ENCODE results near the gene ZNF579.

The ZNF579 gene

GRCh38 chr19:55611300-55611982, 30.8 kb upstream of the ZNF579 start:
- no peak for TF ChIP-seq YY1 (IDR thresholded peaks at IDR 0.05; ENCODE audit: insufficient read depth, insufficient read length)
- TF ChIP-seq SUZ12 (IDR thresholded peaks at IDR 0.05; ENCODE audit: extremely low read depth, insufficient read depth, insufficient read length) = no peak
- no peak for TF ChIP-seq ZNF274 (IDR thresholded peaks at IDR 0.05; ENCODE audit: low read depth, low read length)

GRCh38 chr19:55609326-55609725, 28.7 kb upstream of the ZNF579 start:
- Histone ChIP-seq H3K9me3 (ENCODE audit: insufficient read depth, low read length) (no peaks in the 10 kb centered on the region), H3K36me3 (ENCODE audit: insufficient read depth, insufficient read length, low read length) (peaks cover 30% of the 10 kb centered on the region), H3K4me1 (ENCODE audit: insufficient read depth, insufficient read length) (peaks cover 3% of the 10 kb centered on the region)

More at GRCh38 chr19:55611300-55611982, 30.8 kb upstream of the ZNF579 start:
- no peak overlapping the region for H3K4me3 ChIP-seq (ENCODE audit: insufficient read length, low read depth)
- H3K9me3 ChIP-seq (ENCODE audit: insufficient read depth, low read length) = no peaks in the 10 kb centered on the region
- no peak overlapping the region for H3K9ac ChIP-seq (ENCODE audit: insufficient read length, low read depth)
- peaks cover 3% of the 10 kb centered on the region for H3K4me1 ChIP-seq (ENCODE audit: insufficient read depth, insufficient read length)
- H3K27me3 ChIP-seq (ENCODE audit: insufficient read depth, insufficient read length) = no peaks in the 10 kb centered on the region
- peaks cover 48% of the 10 kb centered on the region for H3K36me3 ChIP-seq (ENCODE audit: insufficient read depth, insufficient read length, low read length)
- DNase-seq (ENCODE audit: low read depth, low spot score) = no peak

GRCh38 chr19:55606817-55607216, 26.2 kb upstream of the ZNF579 start:
- H3K4me1 ChIP-seq (ENCODE audit: insufficient read depth, insufficient read length) = peaks cover 3% of the 10 kb centered on the region
- H3K4me3 ChIP-seq (ENCODE audit: insufficient read length, low read depth) = peak overlapping the region; percentile 85
- H3K36me3 ChIP-seq (ENCODE audit: insufficient read depth, insufficient read length, low read length) = peaks cover 25% of the 10 kb centered on the region
- TF ChIP-seq ZNF274 (IDR thresholded peaks at IDR 0.05; ENCODE audit: low read depth, low read length) = no peak
- no peak for TF ChIP-seq SUZ12 (IDR thresholded peaks at IDR 0.05; ENCODE audit: extremely low read depth, insufficient read depth, insufficient read length)
- TF ChIP-seq YY1 (IDR thresholded peaks at IDR 0.05; ENCODE audit: insufficient read depth, insufficient read length) = no peak
- H3K27me3 ChIP-seq (ENCODE audit: insufficient read depth, insufficient read length) = no peaks in the 10 kb centered on the region
- no peaks in the 10 kb centered on the region for H3K9me3 ChIP-seq (ENCODE audit: insufficient read depth, low read length)
- DNase-seq (ENCODE audit: low read depth, low spot score) = no peak
- H3K9ac ChIP-seq (ENCODE audit: insufficient read length, low read depth) = peak overlapping the region; percentile 96

More at GRCh38 chr19:55609326-55609725, 28.7 kb upstream of the ZNF579 start:
- Histone ChIP-seq H3K27me3 (ENCODE audit: insufficient read depth, insufficient read length) (no peaks in the 10 kb centered on the region), H3K9ac (ENCODE audit: insufficient read length, low read depth) (no peak overlapping the region), H3K4me3 (ENCODE audit: insufficient read length, low read depth) (no peak overlapping the region)
- no peak for DNase-seq (ENCODE audit: low read depth, low spot score)
- no peak for TF ChIP-seq ZNF274 (IDR thresholded peaks at IDR 0.05; ENCODE audit: low read depth, low read length)
- TF ChIP-seq YY1 (IDR thresholded peaks at IDR 0.05; ENCODE audit: insufficient read depth, insufficient read length) = no peak
- no peak for TF ChIP-seq SUZ12 (IDR thresholded peaks at IDR 0.05; ENCODE audit: extremely low read depth, insufficient read depth, insufficient read length)

- peaks cover under 1% of the 10 kb centered on the region for H3K4me1 ChIP-seq (ENCODE audit: insufficient read depth, insufficient read length)
- peak overlapping the region; percentile 96 for H3K9ac ChIP-seq (ENCODE audit: insufficient read length, low read depth)
- H3K36me3 ChIP-seq (ENCODE audit: insufficient read depth, insufficient read length, low read length) = peaks cover 22% of the 10 kb centered on the region
- H3K27me3 ChIP-seq (ENCODE audit: insufficient read depth, insufficient read length) = no peaks in the 10 kb centered on the region
- no peaks in the 10 kb centered on the region for H3K9me3 ChIP-seq (ENCODE audit: insufficient read depth, low read length)
- TF ChIP-seq YY1 (IDR thresholded peaks at IDR 0.05; ENCODE audit: insufficient read depth, insufficient read length) (no peak), ZNF274 (IDR thresholded peaks at IDR 0.05; ENCODE audit: low read depth, low read length) (no peak), SUZ12 (IDR thresholded peaks at IDR 0.05; ENCODE audit: extremely low read depth, insufficient read depth, insufficient read length) (no peak)
- peak overlapping the region; percentile 85 for H3K4me3 ChIP-seq (ENCODE audit: insufficient read length, low read depth)
- no peak for DNase-seq (ENCODE audit: low read depth, low spot score)
Measured at GRCh38 chr19:55606471-55606787, 25.8 kb upstream of the ZNF579 start.

- TF ChIP-seq SUZ12 (IDR thresholded peaks at IDR 0.05; ENCODE audit: extremely low read depth, insufficient read depth, insufficient read length) (no peak), ZNF274 (IDR thresholded peaks at IDR 0.05; ENCODE audit: low read depth, low read length) (no peak), YY1 (IDR thresholded peaks at IDR 0.05; ENCODE audit: insufficient read depth, insufficient read length) (no peak)
- H3K27me3 ChIP-seq (ENCODE audit: insufficient read depth, insufficient read length) = no peaks in the 10 kb centered on the region
- H3K9ac ChIP-seq (ENCODE audit: insufficient read length, low read depth) = peak within 1 kb of the TSS; percentile 96
- no peaks in the 10 kb centered on the region for H3K9me3 ChIP-seq (ENCODE audit: insufficient read depth, low read length)
- peak within 1 kb of the TSS; percentile 85 for H3K4me3 ChIP-seq (ENCODE audit: insufficient read length, low read depth)
- H3K36me3 ChIP-seq (ENCODE audit: insufficient read depth, insufficient read length, low read length) = peaks cover 21% of the 10 kb centered on the region
- H3K4me1 ChIP-seq (ENCODE audit: insufficient read depth, insufficient read length) = no peaks in the 10 kb centered on the region
- peak; percentile 66 for DNase-seq (ENCODE audit: low read depth, low spot score)
Measured at GRCh38 chr19:55605637-55606470, 25.2 kb upstream of the ZNF579 start, which contains the start of gene ZNF865. TSS of gene ZNF865 (plus strand) at chr19:55605647. CDS start at chr19:55613619, 7,972 bp downstream.

GRCh38 chr19:55605207-55605636, 24.6 kb upstream of the ZNF579 start:
- H3K9ac ChIP-seq (ENCODE audit: insufficient read length, low read depth) = peak overlapping the region; percentile 26
- no peaks in the 10 kb centered on the region for H3K4me1 ChIP-seq (ENCODE audit: insufficient read depth, insufficient read length)
- peak; percentile 90 for DNase-seq (ENCODE audit: low read depth, low spot score)
- no peak for TF ChIP-seq SUZ12 (IDR thresholded peaks at IDR 0.05; ENCODE audit: extremely low read depth, insufficient read depth, insufficient read length)
- TF ChIP-seq YY1 (IDR thresholded peaks at IDR 0.05; ENCODE audit: insufficient read depth, insufficient read length) = no peak
- TF ChIP-seq ZNF274 (IDR thresholded peaks at IDR 0.05; ENCODE audit: low read depth, low read length) = no peak
- H3K27me3 ChIP-seq (ENCODE audit: insufficient read depth, insufficient read length) = no peaks in the 10 kb centered on the region
- H3K36me3 ChIP-seq (ENCODE audit: insufficient read depth, insufficient read length, low read length) = peaks cover 19% of the 10 kb centered on the region
- H3K4me3 ChIP-seq (ENCODE audit: insufficient read length, low read depth) = peak overlapping the region; percentile 11
- H3K9me3 ChIP-seq (ENCODE audit: insufficient read depth, low read length) = no peaks in the 10 kb centered on the region

Data from NT2/D1 (cell line).